Measurements from ENCODE around the gene LEPROT.

Gene LEPROT

GRCh38 chr1:65420590-65421350 lies at the start of gene LEPROT, which contains the start of gene LEPR (continued):
- TF ChIP-seq, protein P1, sequence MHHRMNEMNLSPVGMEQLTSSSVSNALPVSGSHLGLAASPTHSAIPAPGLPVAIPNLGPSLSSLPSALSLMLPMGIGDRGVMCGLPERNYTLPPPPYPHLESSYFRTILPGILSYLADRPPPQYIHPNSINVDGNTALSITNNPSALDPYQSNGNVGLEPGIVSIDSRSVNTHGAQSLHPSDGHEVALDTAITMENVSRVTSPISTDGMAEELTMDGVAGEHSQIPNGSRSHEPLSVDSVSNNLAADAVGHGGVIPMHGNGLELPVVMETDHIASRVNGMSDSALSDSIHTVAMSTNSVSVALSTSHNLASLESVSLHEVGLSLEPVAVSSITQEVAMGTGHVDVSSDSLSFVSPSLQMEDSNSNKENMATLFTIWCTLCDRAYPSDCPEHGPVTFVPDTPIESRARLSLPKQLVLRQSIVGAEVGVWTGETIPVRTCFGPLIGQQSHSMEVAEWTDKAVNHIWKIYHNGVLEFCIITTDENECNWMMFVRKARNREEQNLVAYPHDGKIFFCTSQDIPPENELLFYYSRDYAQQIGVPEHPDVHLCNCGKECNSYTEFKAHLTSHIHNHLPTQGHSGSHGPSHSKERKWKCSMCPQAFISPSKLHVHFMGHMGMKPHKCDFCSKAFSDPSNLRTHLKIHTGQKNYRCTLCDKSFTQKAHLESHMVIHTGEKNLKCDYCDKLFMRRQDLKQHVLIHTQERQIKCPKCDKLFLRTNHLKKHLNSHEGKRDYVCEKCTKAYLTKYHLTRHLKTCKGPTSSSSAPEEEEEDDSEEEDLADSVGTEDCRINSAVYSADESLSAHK (tag by site-specific recombination; IDR thresholded peaks at IDR 0.05): no peak
- no peak for TF ChIP-seq ZNF639 (tag by site-specific recombination; IDR thresholded peaks at IDR 0.05)
- TF ChIP-seq HOXD13 (CRISPR knock-in tag; IDR thresholded peaks at IDR 0.05; ENCODE audit: borderline replicate concordance): no peak
- TF ChIP-seq ZBTB7A (tag by site-specific recombination; IDR thresholded peaks at IDR 0.05; ENCODE audit: low read depth): no peak
- TF ChIP-seq, protein P2, sequence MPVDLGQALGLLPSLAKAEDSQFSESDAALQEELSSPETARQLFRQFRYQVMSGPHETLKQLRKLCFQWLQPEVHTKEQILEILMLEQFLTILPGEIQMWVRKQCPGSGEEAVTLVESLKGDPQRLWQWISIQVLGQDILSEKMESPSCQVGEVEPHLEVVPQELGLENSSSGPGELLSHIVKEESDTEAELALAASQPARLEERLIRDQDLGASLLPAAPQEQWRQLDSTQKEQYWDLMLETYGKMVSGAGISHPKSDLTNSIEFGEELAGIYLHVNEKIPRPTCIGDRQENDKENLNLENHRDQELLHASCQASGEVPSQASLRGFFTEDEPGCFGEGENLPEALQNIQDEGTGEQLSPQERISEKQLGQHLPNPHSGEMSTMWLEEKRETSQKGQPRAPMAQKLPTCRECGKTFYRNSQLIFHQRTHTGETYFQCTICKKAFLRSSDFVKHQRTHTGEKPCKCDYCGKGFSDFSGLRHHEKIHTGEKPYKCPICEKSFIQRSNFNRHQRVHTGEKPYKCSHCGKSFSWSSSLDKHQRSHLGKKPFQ (tag by site-specific recombination; IDR thresholded peaks at IDR 0.05): no peak
- no peak for TF ChIP-seq ZNF274 (IDR thresholded peaks at IDR 0.05; ENCODE audit: low read length)
- no peak for TF ChIP-seq ZNF274 (tag by site-specific recombination; IDR thresholded peaks at IDR 0.05; ENCODE audit: borderline replicate concordance)
- TF ChIP-seq ZSCAN30 (tag by site-specific recombination; IDR thresholded peaks at IDR 0.05): peak; percentile 94
- TF ChIP-seq ZNF146 (tag by site-specific recombination; IDR thresholded peaks at IDR 0.05): no peak
- TF ChIP-seq YY1 (tag by site-specific recombination; IDR thresholded peaks at IDR 0.05): peak; percentile 92
- no peak for TF ChIP-seq ZNF654 (tag by site-specific recombination; IDR thresholded peaks at IDR 0.05; ENCODE audit: low read depth)
- TF ChIP-seq ZNF211 (tag by site-specific recombination; IDR thresholded peaks at IDR 0.05; ENCODE audit: low read depth): no peak
- TF ChIP-seq ZNF843 (tag by site-specific recombination; IDR thresholded peaks at IDR 0.05): peak; percentile 46; the same call in 1 of the 2 replicates
- TF ChIP-seq, protein P3, sequence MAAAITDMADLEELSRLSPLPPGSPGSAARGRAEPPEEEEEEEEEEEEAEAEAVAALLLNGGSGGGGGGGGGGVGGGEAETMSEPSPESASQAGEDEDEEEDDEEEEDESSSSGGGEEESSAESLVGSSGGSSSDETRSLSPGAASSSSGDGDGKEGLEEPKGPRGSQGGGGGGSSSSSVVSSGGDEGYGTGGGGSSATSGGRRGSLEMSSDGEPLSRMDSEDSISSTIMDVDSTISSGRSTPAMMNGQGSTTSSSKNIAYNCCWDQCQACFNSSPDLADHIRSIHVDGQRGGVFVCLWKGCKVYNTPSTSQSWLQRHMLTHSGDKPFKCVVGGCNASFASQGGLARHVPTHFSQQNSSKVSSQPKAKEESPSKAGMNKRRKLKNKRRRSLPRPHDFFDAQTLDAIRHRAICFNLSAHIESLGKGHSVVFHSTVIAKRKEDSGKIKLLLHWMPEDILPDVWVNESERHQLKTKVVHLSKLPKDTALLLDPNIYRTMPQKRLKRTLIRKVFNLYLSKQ (tag by site-specific recombination; IDR thresholded peaks at IDR 0.05; ENCODE audit: borderline replicate concordance): no peak
- no peak for TF ChIP-seq ZNF292 (tag by site-specific recombination; IDR thresholded peaks at IDR 0.05; ENCODE audit: borderline replicate concordance, low read depth)
- no peak for TF ChIP-seq ZNF239 (tag by site-specific recombination; IDR thresholded peaks at IDR 0.05)
- TF ChIP-seq, protein P4, sequence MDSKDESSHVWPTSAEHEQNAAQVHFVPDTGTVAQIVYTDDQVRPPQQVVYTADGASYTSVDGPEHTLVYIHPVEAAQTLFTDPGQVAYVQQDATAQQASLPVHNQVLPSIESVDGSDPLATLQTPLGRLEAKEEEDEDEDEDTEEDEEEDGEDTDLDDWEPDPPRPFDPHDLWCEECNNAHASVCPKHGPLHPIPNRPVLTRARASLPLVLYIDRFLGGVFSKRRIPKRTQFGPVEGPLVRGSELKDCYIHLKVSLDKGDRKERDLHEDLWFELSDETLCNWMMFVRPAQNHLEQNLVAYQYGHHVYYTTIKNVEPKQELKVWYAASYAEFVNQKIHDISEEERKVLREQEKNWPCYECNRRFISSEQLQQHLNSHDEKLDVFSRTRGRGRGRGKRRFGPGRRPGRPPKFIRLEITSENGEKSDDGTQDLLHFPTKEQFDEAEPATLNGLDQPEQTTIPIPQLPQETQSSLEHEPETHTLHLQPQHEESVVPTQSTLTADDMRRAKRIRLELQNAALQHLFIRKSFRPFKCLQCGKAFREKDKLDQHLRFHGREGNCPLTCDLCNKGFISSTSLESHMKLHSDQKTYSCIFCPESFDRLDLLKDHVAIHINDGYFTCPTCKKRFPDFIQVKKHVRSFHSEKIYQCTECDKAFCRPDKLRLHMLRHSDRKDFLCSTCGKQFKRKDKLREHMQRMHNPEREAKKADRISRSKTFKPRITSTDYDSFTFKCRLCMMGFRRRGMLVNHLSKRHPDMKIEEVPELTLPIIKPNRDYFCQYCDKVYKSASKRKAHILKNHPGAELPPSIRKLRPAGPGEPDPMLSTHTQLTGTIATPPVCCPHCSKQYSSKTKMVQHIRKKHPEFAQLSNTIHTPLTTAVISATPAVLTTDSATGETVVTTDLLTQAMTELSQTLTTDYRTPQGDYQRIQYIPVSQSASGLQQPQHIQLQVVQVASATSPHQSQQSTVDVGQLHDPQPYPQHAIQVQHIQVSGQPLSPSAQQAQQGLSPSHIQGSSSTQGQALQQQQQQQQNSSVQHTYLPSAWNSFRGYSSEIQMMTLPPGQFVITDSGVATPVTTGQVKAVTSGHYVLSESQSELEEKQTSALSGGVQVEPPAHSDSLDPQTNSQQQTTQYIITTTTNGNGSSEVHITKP (tag by site-specific recombination; IDR thresholded peaks at IDR 0.05): 0 out of 2 replicates have a peak, but pooled peaks have one; percentile 41
- peak; percentile 37; the same call in 1 of the 2 replicates for TF ChIP-seq ZNF629 (tag by site-specific recombination; IDR thresholded peaks at IDR 0.05)
- no peak for TF ChIP-seq ZFP41 (tag by site-specific recombination; IDR thresholded peaks at IDR 0.05; ENCODE audit: borderline replicate concordance)
- TF ChIP-seq SALL2 (tag by site-specific recombination; IDR thresholded peaks at IDR 0.05; ENCODE audit: borderline replicate concordance): no peak
- peak; percentile 92 for TF ChIP-seq ZNF561 (tag by site-specific recombination; IDR thresholded peaks at IDR 0.05; ENCODE audit: borderline replicate concordance)
- TF ChIP-seq TRIM28 (IDR thresholded peaks at IDR 0.05; ENCODE audit: borderline replicate concordance, low read length): no peak
- TF ChIP-seq ZBTB20 (tag by site-specific recombination; IDR thresholded peaks at IDR 0.05): peak; percentile 79; the same call in 1 of the 2 replicates
- 0 out of 2 replicates have a peak, but pooled peaks have one; percentile 20 for TF ChIP-seq MZF1 (tag by site-specific recombination; IDR thresholded peaks at IDR 0.05; ENCODE audit: borderline replicate concordance)
- peak; percentile 40; the same call in 1 of the 2 replicates for TF ChIP-seq TSHZ1 (tag by site-specific recombination; IDR thresholded peaks at IDR 0.05; ENCODE audit: borderline replicate concordance)

Measured in HEK293 (cell line).